HEK293 (cell line): Measurements from ENCODE around the gene OPCML.

Source experiments
- CTCF ChIA-PET: fragments of 350-600 bp; formaldehyde crosslinking; extraction: SDS; loops from one replicate; lab custom pipeline; 2021; ENCODE audit warnings: antibody characterized with exemption; lab: Yijun Ruan, JAX
- POLR2A ChIA-PET: fragments of 300-600 bp; formaldehyde crosslinking; extraction: SDS; loops from one replicate; lab custom pipeline; 2020; ENCODE audit warnings: antibody characterized with exemption, inconsistent platforms; lab: Yijun Ruan, JAX
- H3K27ac ChIP-seq: fragments of 200-500 bp; sonication (Bioruptor generic); 2 replicates; pipeline ENCODE4 v1.5.1; 2014; ENCODE audit warnings: low read depth, low read length, control low read depth, inconsistent platforms; ENCODE audit errors: extremely low read depth
- H3K36me3 ChIP-seq, 2 experiments: fragments of 200-500 bp in 1 of 2; sonication (Bioruptor generic) in 1 of 2; 1 replicate in 1 of 2; 2 replicates in 1 of 2; pipeline ENCODE4 v1.5.1; 2014 to 2017; ENCODE audit warnings: inconsistent platforms in 2 of 2, low read length in 2 of 2; ENCODE audit not compliant: control insufficient read depth in 2 of 2, insufficient read depth in 1 of 2
- H3K4me1 ChIP-seq: fragments of 200-500 bp; sonication (Bioruptor generic); 2 replicates; pipeline ENCODE4 v1.5.1; 2014; ENCODE audit warnings: mild to moderate bottlenecking, low read length, inconsistent platforms; ENCODE audit not compliant: control insufficient read depth, insufficient read depth
- H3K4me3 ChIP-seq: 2 replicates; pipeline ENCODE4 v1.5.1; 2011; ENCODE audit warnings: low read depth, mild to moderate bottlenecking, control low read depth, low read length, moderate library complexity
- H3K9me3 ChIP-seq: fragments of 200-500 bp; sonication (Bioruptor generic); 2 replicates; pipeline ENCODE4 v1.5.1; 2014; ENCODE audit warnings: low read depth, low read length, inconsistent platforms; ENCODE audit not compliant: control insufficient read depth, insufficient read depth
- BCL11B ChIP-seq: fragments of 450-650 bp; formaldehyde crosslinking; IDR thresholded peaks from 2 replicates; pipeline ENCODE4 v1.5.1; 2016; ENCODE audit warnings: low read depth, missing biosample characterization, missing genetic modification characterization
- GLIS1 ChIP-seq: fragments of 450-650 bp; formaldehyde crosslinking; IDR thresholded peaks from 2 replicates; pipeline ENCODE4 v1.5.1; 2016; ENCODE audit warnings: missing biosample characterization, missing genetic modification characterization
- HOXC10 ChIP-seq: sonication (generic); formaldehyde crosslinking; IDR thresholded peaks from 2 replicates; pipeline ENCODE4 v1.8.1; 2023; ENCODE audit warnings: mild to moderate bottlenecking, missing genetic modification reagents
- HOXD13 ChIP-seq: sonication (generic); formaldehyde crosslinking; IDR thresholded peaks from 2 replicates; pipeline ENCODE4 v1.8.0; 2022; ENCODE audit warnings: missing genetic modification reagents, borderline replicate concordance
- IKZF3 ChIP-seq: fragments of 450-650 bp; IDR thresholded peaks from 2 replicates; pipeline ENCODE4 v1.5.0; 2018; ENCODE audit warnings: missing biosample characterization, mild to moderate bottlenecking, missing genetic modification characterization, moderate library complexity
- REPIN1 ChIP-seq: fragments of 450-650 bp; formaldehyde crosslinking; IDR thresholded peaks from 2 replicates; pipeline ENCODE4 v1.5.1; 2017; ENCODE audit warnings: missing biosample characterization, missing genetic modification characterization, low read depth
- TRIM28 ChIP-seq: IDR thresholded peaks from 2 replicates; pipeline ENCODE4 v1.6.1; 2011; ENCODE audit warnings: low read length, control low read depth, borderline replicate concordance
- ZBTB1 ChIP-seq: fragments of 450-650 bp; formaldehyde crosslinking; IDR thresholded peaks from 2 replicates; pipeline ENCODE4 v1.5.1; 2016; ENCODE audit warnings: missing biosample characterization, missing genetic modification characterization
- ZFP3 ChIP-seq: fragments of 450-650 bp; formaldehyde crosslinking; IDR thresholded peaks from 2 replicates; pipeline ENCODE4 v1.5.1; 2016; ENCODE audit warnings: low read depth, missing biosample characterization, missing genetic modification characterization
- ZFP69B ChIP-seq: fragments of 450-650 bp; formaldehyde crosslinking; IDR thresholded peaks from 2 replicates; pipeline ENCODE4 v1.5.1; 2016; ENCODE audit warnings: missing biosample characterization, missing genetic modification characterization
- ZNF140 ChIP-seq: fragments of 450-650 bp; formaldehyde crosslinking; IDR thresholded peaks from 2 replicates; pipeline ENCODE4 v1.5.1; 2016; ENCODE audit warnings: missing biosample characterization, missing genetic modification characterization
- ZNF239 ChIP-seq: fragments of 450-650 bp; formaldehyde crosslinking; IDR thresholded peaks from 2 replicates; pipeline ENCODE4 v1.5.1; 2016; ENCODE audit warnings: missing biosample characterization, missing genetic modification characterization
- ZNF266 ChIP-seq: fragments of 450-650 bp; formaldehyde crosslinking; IDR thresholded peaks from 2 replicates; pipeline ENCODE4 v1.5.1; 2016; ENCODE audit warnings: missing biosample characterization, missing genetic modification characterization, low read depth
- ZNF292 ChIP-seq: fragments of 450-650 bp; formaldehyde crosslinking; IDR thresholded peaks from 2 replicates; pipeline ENCODE4 v1.5.1; 2016; ENCODE audit warnings: low read depth, missing biosample characterization, missing genetic modification characterization, borderline replicate concordance
- ZNF560 ChIP-seq: fragments of 450-650 bp; formaldehyde crosslinking; IDR thresholded peaks from 2 replicates; pipeline ENCODE4 v1.5.1; 2017; ENCODE audit warnings: missing biosample characterization, missing genetic modification characterization, borderline replicate concordance
- ZNF561 ChIP-seq: fragments of 450-650 bp; IDR thresholded peaks from 2 replicates; pipeline ENCODE4 v1.5.1; 2018; ENCODE audit warnings: missing biosample characterization, missing genetic modification characterization, borderline replicate concordance
- ZNF664 ChIP-seq: fragments of 450-650 bp; formaldehyde crosslinking; IDR thresholded peaks from 2 replicates; pipeline ENCODE4 v1.5.1; 2016; ENCODE audit warnings: missing biosample characterization, missing genetic modification characterization
- ZNF701 ChIP-seq: fragments of 450-650 bp; formaldehyde crosslinking; IDR thresholded peaks from 2 replicates; pipeline ENCODE4 v1.5.1; 2016; ENCODE audit warnings: missing biosample characterization, missing genetic modification characterization
- ZNF777 ChIP-seq: fragments of 450-650 bp; formaldehyde crosslinking; IDR thresholded peaks from 2 replicates; pipeline ENCODE4 v1.5.1; 2017; ENCODE audit warnings: missing biosample characterization, missing genetic modification characterization, borderline replicate concordance
- TF ChIP-seq, protein P1 (sequence below): fragments of 450-650 bp; formaldehyde crosslinking; IDR thresholded peaks from 2 replicates; pipeline ENCODE4 v1.5.1; 2016; ENCODE audit warnings: missing biosample characterization, missing genetic modification characterization
- TF ChIP-seq, protein P2 (sequence below): fragments of 450-650 bp; formaldehyde crosslinking; IDR thresholded peaks from 2 replicates; pipeline ENCODE4 v1.5.1; 2016; ENCODE audit warnings: missing biosample characterization, missing genetic modification characterization
- TF ChIP-seq, protein P3 (sequence below): fragments of 450-650 bp; formaldehyde crosslinking; IDR thresholded peaks from 2 replicates; pipeline ENCODE4 v1.5.1; 2016; ENCODE audit warnings: missing biosample characterization, missing genetic modification characterization, low read depth
- TF ChIP-seq, protein P4 (sequence below): fragments of 450-650 bp; formaldehyde crosslinking; IDR thresholded peaks from 2 replicates; pipeline ENCODE4 v1.5.1; 2017; ENCODE audit warnings: missing biosample characterization, missing genetic modification characterization

The OPCML gene

DNA sequence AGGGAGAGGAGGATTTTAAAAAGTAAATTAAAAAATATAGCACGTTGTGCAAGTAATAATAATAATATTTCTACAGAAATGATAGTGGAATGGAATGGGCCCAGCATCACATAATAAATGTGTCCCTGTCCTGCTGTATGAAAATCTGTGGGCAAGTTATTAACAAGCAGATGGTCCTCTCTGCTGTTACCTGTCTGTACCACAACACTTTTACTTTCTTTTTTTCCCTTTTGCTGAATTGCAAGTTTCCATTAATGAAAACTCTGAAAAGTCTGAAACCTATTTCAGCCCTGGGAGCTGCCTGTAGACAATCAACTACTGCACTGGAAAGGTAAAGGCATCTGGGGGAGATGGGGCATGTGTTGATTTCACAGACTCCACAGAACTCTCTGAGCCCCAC is 937.1 kb downstream of the OPCML start:
- ChIA-PET POLR2A (no interaction called here), CTCF (interaction anchor here (0.7 to 1.1 kb wide), 2 partner anchors 147 to 346 kb away, joined by 3 to 4 read pairs; no protein-coding TSS in a partner anchor)
- no peaks in the 10 kb centered on the region for H3K36me3 ChIP-seq
- H3K9me3 ChIP-seq, result no peaks in the 10 kb centered on the region
- peaks cover 6% of the 10 kb centered on the region; the same call in 1 of the 2 replicates for H3K4me1 ChIP-seq
- no peak overlapping the region for H3K4me3 ChIP-seq
- TF ChIP-seq, protein P1, sequence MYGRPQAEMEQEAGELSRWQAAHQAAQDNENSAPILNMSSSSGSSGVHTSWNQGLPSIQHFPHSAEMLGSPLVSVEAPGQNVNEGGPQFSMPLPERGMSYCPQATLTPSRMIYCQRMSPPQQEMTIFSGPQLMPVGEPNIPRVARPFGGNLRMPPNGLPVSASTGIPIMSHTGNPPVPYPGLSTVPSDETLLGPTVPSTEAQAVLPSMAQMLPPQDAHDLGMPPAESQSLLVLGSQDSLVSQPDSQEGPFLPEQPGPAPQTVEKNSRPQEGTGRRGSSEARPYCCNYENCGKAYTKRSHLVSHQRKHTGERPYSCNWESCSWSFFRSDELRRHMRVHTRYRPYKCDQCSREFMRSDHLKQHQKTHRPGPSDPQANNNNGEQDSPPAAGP, result no peak
- TF ChIP-seq ZNF664 (tag by site-specific recombination), result no peak
- TF ChIP-seq HOXC10 (CRISPR knock-in tag), result no peak
- TF ChIP-seq, protein P2, sequence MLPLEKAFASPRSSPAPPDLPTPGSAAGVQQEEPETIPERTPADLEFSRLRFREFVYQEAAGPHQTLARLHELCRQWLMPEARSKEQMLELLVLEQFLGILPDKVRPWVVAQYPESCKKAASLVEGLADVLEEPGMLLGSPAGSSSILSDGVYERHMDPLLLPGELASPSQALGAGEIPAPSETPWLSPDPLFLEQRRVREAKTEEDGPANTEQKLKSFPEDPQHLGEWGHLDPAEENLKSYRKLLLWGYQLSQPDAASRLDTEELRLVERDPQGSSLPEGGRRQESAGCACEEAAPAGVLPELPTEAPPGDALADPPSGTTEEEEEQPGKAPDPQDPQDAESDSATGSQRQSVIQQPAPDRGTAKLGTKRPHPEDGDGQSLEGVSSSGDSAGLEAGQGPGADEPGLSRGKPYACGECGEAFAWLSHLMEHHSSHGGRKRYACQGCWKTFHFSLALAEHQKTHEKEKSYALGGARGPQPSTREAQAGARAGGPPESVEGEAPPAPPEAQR, result no peak
- no peak for TF ChIP-seq ZNF560 (tag by site-specific recombination)
- TF ChIP-seq ZNF292 (tag by site-specific recombination), result no peak
- no peak for TF ChIP-seq ZNF777 (tag by site-specific recombination)
- TF ChIP-seq BCL11B, result no peak
- no peak for TF ChIP-seq ZNF239 (tag by site-specific recombination)
- no peak overlapping the region for H3K27ac ChIP-seq

DNA sequence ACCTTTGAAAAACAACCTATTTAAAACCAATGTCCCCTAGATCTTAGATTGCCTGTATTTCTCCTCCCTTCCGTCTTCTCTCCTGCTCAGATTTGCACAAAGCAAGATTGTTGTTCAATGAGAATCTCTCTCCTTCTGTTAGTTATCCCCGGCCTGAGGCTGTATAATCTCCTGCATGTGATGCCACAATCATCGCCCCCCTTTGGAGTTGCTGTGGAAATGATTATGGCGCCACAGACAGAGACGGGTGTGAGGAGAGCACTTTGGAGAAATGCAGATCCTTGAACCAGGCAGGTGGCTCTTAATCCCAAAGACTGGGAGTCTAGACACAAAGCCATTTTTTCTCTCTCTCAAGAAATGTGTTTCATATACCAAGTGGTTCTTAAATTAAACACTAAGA is 941.3 kb downstream of the OPCML start:
- POLR2A ChIA-PET, result no interaction called here
- H3K9me3 ChIP-seq, result no peaks in the 10 kb centered on the region
- no peak for TF ChIP-seq ZBTB1 (tag by site-specific recombination)
- no peak for TF ChIP-seq TRIM28
- no peak for TF ChIP-seq ZNF266 (tag by site-specific recombination)
- TF ChIP-seq ZNF701 (tag by site-specific recombination), result no peak
- TF ChIP-seq ZNF140, result no peak
- TF ChIP-seq GLIS1 (tag by site-specific recombination), result no peak
- TF ChIP-seq, protein P3, sequence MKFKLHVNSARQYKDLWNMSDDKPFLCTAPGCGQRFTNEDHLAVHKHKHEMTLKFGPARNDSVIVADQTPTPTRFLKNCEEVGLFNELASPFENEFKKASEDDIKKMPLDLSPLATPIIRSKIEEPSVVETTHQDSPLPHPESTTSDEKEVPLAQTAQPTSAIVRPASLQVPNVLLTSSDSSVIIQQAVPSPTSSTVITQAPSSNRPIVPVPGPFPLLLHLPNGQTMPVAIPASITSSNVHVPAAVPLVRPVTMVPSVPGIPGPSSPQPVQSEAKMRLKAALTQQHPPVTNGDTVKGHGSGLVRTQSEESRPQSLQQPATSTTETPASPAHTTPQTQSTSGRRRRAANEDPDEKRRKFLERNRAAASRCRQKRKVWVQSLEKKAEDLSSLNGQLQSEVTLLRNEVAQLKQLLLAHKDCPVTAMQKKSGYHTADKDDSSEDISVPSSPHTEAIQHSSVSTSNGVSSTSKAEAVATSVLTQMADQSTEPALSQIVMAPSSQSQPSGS (tag by site-specific recombination), result no peak
- TF ChIP-seq, protein P4, sequence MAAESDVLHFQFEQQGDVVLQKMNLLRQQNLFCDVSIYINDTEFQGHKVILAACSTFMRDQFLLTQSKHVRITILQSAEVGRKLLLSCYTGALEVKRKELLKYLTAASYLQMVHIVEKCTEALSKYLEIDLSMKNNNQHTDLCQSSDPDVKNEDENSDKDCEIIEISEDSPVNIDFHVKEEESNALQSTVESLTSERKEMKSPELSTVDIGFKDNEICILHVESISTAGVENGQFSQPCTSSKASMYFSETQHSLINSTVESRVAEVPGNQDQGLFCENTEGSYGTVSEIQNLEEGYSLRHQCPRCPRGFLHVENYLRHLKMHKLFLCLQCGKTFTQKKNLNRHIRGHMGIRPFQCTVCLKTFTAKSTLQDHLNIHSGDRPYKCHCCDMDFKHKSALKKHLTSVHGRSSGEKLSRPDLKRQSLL (tag by site-specific recombination), result no peak
- TF ChIP-seq IKZF3 (tag by site-specific recombination), result no peak
- TF ChIP-seq HOXD13 (CRISPR knock-in tag), result no peak
- no peak for TF ChIP-seq ZNF561 (tag by site-specific recombination)
- TF ChIP-seq REPIN1 (tag by site-specific recombination), result no peak
- no peak for TF ChIP-seq ZFP69B
- TF ChIP-seq ZFP3, result no peak
- no peak overlapping the region for H3K27ac ChIP-seq
- H3K4me3 ChIP-seq, result no peak overlapping the region
- no peaks in the 10 kb centered on the region for H3K36me3 ChIP-seq
- H3K4me1 ChIP-seq, result peaks cover 1% of the 10 kb centered on the region; the same call in 1 of the 2 replicates
- CTCF ChIA-PET, result no interaction called here
